Stimulated activated CD4-positive, alpha-beta T cell treated with anti-CD3 and anti-CD28 coated beads, Interleukin-4, amount 100 ng/mL, for 48 hours (primary cell): ENCODE measurements around the gene PSMB2.
"Not testable (repeated sequence)": the region's sequence is repeated elsewhere in the genome, so short reads cannot be mapped to it uniquely, and the experiment has no call there.

Experiments used
- DNase-seq, 2 donors: peaks; one replicate each; pipeline ENCODE4 v3.0.0-alpha.2; 2020; ENCODE audit warnings: low read depth in 2 of 2

PSMB2 gene

DNA sequence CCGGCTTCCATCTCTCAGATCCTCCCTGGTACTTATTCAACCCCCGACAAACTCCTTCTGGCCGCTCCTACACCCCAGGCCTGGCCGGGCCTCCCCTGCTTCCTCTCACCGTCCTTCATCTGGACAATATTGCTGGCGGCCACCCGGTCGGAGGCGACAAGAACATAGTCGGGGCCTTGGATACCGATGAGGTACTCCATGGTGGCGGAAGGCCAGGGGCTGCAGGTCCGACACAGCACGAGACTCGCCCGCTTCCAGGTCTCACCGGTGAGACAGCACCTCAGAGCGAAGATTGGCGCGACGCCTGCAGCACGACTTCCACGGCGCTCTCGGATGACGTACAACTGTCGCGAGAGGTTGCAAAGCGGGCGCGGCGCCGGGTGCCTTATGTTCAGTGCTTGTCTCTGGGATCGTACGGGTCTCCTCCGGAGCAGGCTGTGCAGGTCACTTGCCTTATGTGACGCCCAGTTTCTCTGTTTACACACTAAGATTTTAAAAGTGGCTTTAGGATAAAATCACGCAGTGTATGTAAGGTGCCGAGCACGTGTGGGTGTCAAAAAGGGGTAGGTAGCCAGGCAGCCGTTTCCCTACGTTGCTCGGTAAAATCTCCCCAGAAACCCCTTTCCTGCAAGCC, at the start of gene PSMB2:
Gene PSMB2 (minus strand): TSS at position 294 of the 634 bp plus-strand sequence. CDS start 94 bp downstream, at position 200.
- peak; percentile 95 to 97 for DNase-seq

- DNase-seq, result no peak
These were observed 49.8 kb upstream of the PSMB2 start for GRCh38 chr1:35691080-35691479.

- not testable (repeated sequence) for DNase-seq
These were observed 48.8 kb upstream of the PSMB2 start for GRCh38 chr1:35690103-35690502.

GRCh38 chr1:35688161-35688560, 46.8 kb upstream of the PSMB2 start:
- DNase-seq, result no peak

- no peak for DNase-seq
These were observed 41.7 kb upstream of the PSMB2 start for GRCh38 chr1:35683012-35683411.

DNA sequence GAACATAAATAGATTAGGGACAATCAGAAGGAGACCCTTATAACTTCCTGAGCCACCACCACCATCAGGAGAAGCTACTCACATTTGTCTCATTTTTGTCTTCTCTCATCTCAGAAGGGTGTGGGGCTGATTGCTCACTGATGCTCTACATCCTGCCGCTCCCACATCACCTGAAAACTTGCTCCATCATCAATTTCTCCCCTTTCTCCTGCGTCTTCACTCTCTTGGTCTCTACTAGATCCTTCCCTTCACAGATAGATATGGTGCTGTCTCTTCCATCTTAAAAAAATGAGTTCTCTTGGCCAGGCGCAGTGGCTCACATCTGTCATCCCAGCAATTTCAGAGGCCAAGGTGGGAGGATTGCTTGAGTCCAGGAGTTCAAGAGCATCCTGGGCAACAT, 38.9 kb upstream of the PSMB2 start:
- DNase-seq, result no peak

DNA sequence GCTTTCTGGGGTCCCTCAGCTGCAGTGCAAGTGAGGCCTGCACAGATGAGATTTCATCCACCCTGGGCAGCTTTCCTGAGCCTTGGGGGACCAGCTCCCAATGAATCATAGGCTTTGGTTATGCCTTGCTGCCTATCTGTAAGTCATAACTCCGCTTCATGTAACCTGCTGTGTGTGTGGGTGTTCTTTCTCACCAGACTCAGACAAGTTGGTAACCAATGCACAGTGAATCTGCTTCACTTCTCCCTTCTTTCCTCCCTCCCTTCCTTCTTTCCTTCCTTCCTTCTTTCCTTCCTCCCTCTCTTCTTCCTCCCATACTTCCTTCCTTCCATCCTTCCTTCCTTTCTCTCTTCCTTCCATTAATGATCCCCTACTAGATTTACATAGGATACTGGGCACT, 34.4 kb upstream of the PSMB2 start:
- no peak for DNase-seq

GRCh38 chr1:35674111-35674510, 32.8 kb upstream of the PSMB2 start:
- DNase-seq, result no peak

GRCh38 chr1:35672116-35672515, 30.8 kb upstream of the PSMB2 start:
- no peak for DNase-seq

GRCh38 chr1:35668506-35668905, 27.2 kb upstream of the PSMB2 start:
- DNase-seq, result no peak

DNA sequence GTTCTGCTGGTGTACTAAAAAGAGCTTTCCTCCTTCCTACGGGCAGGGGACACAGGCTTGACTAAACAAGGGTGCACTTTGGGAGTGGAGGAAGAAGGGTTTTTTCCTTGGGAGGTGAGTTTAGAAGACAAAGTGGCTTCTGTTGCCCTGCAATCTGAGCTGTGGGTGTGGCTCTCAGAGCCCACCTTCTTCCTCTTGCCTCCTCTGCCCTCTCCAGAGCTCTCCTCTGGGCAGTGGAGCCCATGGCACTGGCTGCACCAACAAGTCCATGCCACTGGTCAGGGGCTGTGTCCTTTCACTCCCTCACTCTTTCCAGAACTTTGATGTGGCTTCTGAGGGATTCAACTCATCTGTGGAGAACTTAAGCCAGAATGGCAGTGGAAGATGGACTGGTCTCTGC, 25.6 kb upstream of the PSMB2 start:
- no peak for DNase-seq

DNA sequence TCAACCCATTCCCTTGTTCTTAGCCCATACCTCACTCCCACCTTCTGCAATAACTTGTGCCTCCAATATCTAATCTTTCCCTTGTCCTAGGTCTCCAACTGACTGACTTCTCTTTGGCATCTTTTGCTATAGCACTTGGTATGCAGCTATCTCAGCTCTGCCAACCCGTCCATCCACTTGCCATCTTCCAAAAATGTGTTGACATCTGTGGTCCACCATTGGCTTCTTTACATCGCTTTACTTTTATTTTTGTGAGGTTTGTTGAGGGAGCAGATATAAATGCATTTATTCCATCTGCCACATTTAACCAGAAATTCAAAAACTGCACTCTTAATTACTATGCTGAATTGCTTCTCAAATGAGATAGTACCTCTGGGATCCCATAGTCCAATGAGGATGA, 24.9 kb upstream of the PSMB2 start:
- DNase-seq, result no peak

- DNase-seq, result no peak
These were observed 22.1 kb upstream of the PSMB2 start for GRCh38 chr1:35663434-35663833.

DNA sequence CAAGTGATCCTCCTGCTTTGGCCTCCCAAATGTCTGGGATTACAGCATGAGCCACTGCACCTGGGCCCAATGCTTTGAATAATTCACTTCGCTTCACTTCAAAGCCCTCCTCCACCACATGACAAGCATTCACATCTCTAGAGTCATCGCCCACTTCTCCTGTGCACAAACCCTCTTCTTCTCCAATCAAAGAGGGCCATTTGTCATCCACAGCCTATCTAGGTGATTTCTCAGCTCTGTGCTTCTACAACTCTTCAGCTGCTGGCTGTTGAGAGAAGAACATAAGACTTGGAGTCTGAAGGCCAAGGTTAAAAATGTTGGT, 20.1 kb upstream of the PSMB2 start:
- no peak for DNase-seq

GRCh38 chr1:35660581-35661473, 19.5 kb upstream of the PSMB2 start:
- no peak for DNase-seq

DNA sequence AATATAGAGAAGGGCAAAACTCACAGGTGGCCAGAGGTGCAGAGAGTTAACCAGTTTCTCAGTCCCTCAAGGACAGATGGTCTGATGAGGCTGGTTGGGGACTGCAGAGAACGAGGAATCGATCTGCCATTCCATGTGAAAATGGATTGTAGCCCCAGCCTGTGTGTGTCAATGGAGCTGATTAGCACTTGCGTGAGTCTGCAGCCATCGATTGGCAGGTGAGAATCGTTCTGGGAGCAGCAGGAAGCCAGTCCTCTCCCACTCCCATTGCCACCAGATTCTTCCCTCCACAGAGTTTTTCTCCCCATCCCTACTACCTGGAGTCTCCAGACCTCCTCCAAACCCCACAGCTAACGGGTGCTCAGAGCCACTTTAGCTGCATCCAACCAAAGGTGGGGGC, 18.3 kb upstream of the PSMB2 start:
- no peak for DNase-seq

DNA sequence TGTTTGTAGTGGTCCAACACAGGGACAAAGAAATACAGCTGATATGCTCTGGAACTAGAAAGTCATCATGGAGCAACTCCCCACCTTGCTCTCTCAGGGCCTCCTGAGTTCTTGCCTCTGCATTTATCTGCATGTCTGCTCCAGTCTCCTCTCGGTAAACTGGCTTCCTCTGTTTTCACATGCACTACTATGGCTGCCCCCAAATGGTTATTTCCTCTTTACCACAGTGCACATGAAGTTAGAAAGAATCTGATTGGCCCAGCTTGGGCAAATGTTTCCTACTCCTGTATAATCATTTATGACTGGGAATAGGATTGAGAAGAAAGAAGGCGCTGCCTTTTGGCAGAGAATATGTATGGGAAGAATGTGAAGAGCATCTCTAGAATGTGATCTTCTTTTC, 16.5 kb upstream of the PSMB2 start:
- DNase-seq, result no peak

- no peak for DNase-seq
These were observed 15.5 kb upstream of the PSMB2 start for GRCh38 chr1:35656863-35657232.

GRCh38 chr1:35656148-35656862, 15.0 kb upstream of the PSMB2 start:
- no peak for DNase-seq

DNA sequence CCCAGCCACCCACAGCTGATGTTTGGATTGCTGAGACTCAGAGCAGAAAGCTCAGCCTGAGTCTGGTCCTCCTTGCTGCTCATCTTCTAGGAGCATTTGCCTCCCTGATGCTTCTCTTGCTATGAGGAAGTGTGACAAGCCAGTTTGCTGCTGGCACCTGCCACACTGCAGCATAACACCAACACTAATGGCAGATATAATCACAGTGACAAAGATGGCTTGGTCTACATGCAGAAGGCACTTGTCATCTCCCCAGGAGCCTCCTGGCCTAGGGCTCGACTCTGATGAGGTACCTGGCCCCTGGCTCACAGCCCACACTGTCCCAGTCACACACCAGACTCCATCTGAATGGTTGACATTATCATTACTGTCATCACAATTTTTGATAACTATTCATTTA, 13.9 kb upstream of the PSMB2 start:
- no peak for DNase-seq

DNA sequence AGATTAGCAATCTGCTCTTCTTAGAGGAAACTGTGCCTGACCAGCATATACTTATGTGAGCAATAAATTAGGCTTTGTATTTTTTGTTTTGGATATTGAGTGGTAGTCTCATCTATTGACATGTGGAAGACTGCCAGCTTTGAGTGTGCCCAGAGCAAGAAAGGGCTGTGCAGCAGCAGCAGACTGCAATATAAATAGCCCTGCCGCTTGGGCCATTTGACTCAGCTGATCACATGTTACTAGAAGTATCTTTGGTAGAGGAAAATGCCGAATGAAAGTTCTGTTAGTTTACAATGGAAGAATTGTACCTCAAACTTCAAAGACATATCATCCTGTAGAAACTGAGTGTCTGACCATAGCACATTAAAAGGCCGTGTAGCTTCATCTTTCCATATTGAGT, 9.1 kb upstream of the PSMB2 start:
- no peak for DNase-seq

DNA sequence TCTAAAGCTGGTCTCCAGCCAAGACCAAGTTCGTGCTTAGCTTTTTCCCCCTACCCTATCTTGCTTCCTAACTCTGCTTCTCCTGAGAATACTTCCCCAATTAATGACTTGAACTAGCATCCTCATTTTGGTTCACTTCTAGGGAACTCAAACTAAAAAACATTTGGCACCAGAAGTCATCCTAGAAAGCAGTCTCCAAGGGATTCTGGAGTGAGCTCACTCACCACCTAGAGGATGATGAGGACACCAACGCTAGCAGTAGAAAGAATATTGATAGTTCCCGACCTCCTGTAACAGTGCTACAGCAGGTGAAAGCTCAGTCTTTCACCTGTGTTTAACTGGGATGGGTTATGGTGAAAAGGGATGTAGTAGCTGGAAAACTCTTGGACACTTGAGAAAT, 4.7 kb upstream of the PSMB2 start:
- no peak for DNase-seq

DNA sequence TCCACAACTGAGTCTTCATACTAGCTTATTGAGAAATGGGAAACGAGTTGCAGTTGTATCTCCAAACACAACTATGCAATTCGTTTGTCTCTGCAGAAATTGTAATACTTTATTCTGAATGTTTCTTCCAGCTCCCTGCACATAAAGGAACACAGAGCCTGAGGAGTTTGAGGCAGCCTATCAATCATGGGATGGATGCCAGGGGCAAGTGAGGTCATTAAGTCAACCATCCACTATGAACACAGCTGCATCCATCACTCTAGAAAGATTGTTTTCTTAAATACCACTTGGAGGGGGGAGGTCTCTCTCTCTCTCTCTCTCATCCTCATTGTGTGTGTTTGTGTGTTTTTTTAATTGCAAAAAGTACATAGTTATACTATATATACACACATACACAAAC, 2.9 kb upstream of the PSMB2 start:
- no peak for DNase-seq
